SU-DHL-6 (cell line): ENCODE measurements around the gene FFAR1.
"Not testable (repeated sequence)": the region's sequence is repeated elsewhere in the genome, so short reads cannot be mapped to it uniquely, and the experiment has no call there.

ENCODE experiments used
- H2AFZ ChIP-seq: fragments of 200-600 bp; sonication (generic); 2 replicates; pipeline ENCODE4 v1.6.1; 2014; ENCODE audit warnings: low read depth, mild to moderate bottlenecking, moderate library complexity, mixed read lengths, antibody characterized with exemption, low read length; ENCODE audit not compliant: severe bottlenecking
- H3F3A ChIP-seq: fragments of 200-600 bp; shearing (Covaris generic); 2 replicates; pipeline ENCODE4 v1.6.0; 2016; ENCODE audit warnings: antibody characterized with exemption, mild to moderate bottlenecking; ENCODE audit not compliant: insufficient read depth
- H3K27ac ChIP-seq: fragments of 200-600 bp; sonication (generic); 2 replicates; pipeline ENCODE4 v1.5.1; 2016; ENCODE audit warnings: low read depth, mild to moderate bottlenecking, low read length, moderate library complexity, mixed read lengths
- H3K27me3 ChIP-seq: fragments of 200-600 bp; sonication (generic), shearing (Covaris generic); 2 replicates; pipeline ENCODE4 v1.6.0; 2014; ENCODE audit warnings: mild to moderate bottlenecking, low read length
- H3K36me3 ChIP-seq: fragments of 200-600 bp; sonication (generic); 2 replicates; pipeline ENCODE4 v1.6.1; 2014; ENCODE audit warnings: mild to moderate bottlenecking, low read length, mixed read lengths
- H3K4me2 ChIP-seq: fragments of 300-600, 200-600 bp; shearing (Covaris generic), sonication (generic); 2 replicates; pipeline ENCODE4 v1.6.0; 2014; ENCODE audit warnings: low read length, low read depth, mild to moderate bottlenecking; ENCODE audit not compliant: poor library complexity, severe bottlenecking
- H3K4me3 ChIP-seq: fragments of 200-600 bp; sonication (generic); 2 replicates; pipeline ENCODE4 v1.5.1; 2014; ENCODE audit warnings: antibody characterized with exemption, low read length, mild to moderate bottlenecking, mixed read lengths; ENCODE audit not compliant: insufficient read depth, poor library complexity, severe bottlenecking
- H3K79me2 ChIP-seq: fragments of 200-600 bp; sonication (generic); 2 replicates; pipeline ENCODE4 v1.6.1; 2014; ENCODE audit warnings: mild to moderate bottlenecking, low read length, moderate library complexity; ENCODE audit not compliant: insufficient read depth
- H3K9ac ChIP-seq: fragments of 200-600 bp; sonication (generic); 2 replicates; pipeline ENCODE4 v1.7.0; 2014; ENCODE audit warnings: mild to moderate bottlenecking, low read length
- H3K9me2 ChIP-seq: fragments of 200-600 bp; sonication (generic); replicated peaks from 2 replicates; pipeline ENCODE4 v1.6.1; 2014; ENCODE audit warnings: low read length; ENCODE audit not compliant: insufficient read depth
- H3K9me3 ChIP-seq: fragments of 200-600 bp; sonication (generic); 2 replicates; pipeline ENCODE4 v1.6.1; 2014; ENCODE audit warnings: low read length, mixed read lengths; ENCODE audit not compliant: insufficient read depth
- H4K20me1 ChIP-seq: fragments of 200-600 bp; sonication (generic); 2 replicates; pipeline ENCODE4 v1.6.1; 2014; ENCODE audit warnings: low read depth, mild to moderate bottlenecking, antibody characterized with exemption, low read length, moderate library complexity, mixed read lengths
- CTCF ChIP-seq: fragments of 200-600 bp; sonication (generic); IDR thresholded peaks from one replicate; pipeline ENCODE4 v1.5.1; 2017; ENCODE audit warnings: antibody characterized with exemption, mild to moderate bottlenecking, low read length, moderate library complexity; ENCODE audit not compliant: insufficient read depth, poor library complexity, severe bottlenecking
- EZH2phosphoT487 ChIP-seq: fragments of 200-600 bp; sonication (generic), shearing (Covaris generic); conservative IDR thresholded peaks from 2 replicates; pipeline ENCODE4 v1.6.1; 2018; ENCODE audit warnings: mild to moderate bottlenecking, antibody characterized with exemption, low read length, moderate library complexity, mixed read lengths

The FFAR1 gene

GRCh38 chr19:35357867-35358573 is 10.3 kb downstream of the FFAR1 start, which contains the start of gene FFAR3:
Gene FFAR3, plus strand, starts transcription at chr19:35358460. Its CDS starts 431 bp downstream, at chr19:35358891.
- Histone ChIP-seq H3K27me3 (no peaks in the 10 kb centered on the region), H3F3A (no peaks in the 10 kb centered on the region), H3K9ac (no peak within 1 kb of the TSS), H3K9me2 (no peaks in the 10 kb centered on the region), H3K27ac (no peak within 1 kb of the TSS), H3K4me2 (no peak within 1 kb of the TSS), H3K79me2 (no peaks in the 10 kb centered on the region), H3K4me3 (no peak within 1 kb of the TSS), H3K9me3 (no peaks in the 10 kb centered on the region), H2AFZ (no peak within 1 kb of the TSS), H4K20me1 (no peaks in the 10 kb centered on the region), H3K36me3 (no peaks in the 10 kb centered on the region)
- no peak for TF ChIP-seq EZH2phosphoT487
- TF ChIP-seq CTCF: no peak

DNA sequence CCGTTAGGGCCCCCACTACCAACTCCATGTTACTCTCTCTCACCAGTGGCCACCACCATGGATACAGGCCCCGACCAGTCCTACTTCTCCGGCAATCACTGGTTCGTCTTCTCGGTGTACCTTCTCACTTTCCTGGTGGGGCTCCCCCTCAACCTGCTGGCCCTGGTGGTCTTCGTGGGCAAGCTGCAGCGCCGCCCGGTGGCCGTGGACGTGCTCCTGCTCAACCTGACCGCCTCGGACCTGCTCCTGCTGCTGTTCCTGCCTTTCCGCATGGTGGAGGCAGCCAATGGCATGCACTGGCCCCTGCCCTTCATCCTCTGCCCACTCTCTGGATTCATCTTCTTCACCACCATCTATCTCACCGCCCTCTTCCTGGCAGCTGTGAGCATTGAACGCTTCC is 11.1 kb downstream of the FFAR1 start:
- not testable (repeated sequence) for H2AFZ ChIP-seq, H3K9me2 ChIP-seq, H3K9ac ChIP-seq, H3K4me3 ChIP-seq, H3F3A ChIP-seq, H3K4me2 ChIP-seq, H3K27me3 ChIP-seq, H3K27ac ChIP-seq, H3K79me2 ChIP-seq, H3K36me3 ChIP-seq, H4K20me1 ChIP-seq, H3K9me3 ChIP-seq

- H3K79me2 ChIP-seq, H4K20me1 ChIP-seq, H3K9me3 ChIP-seq, H3K9ac ChIP-seq, H3F3A ChIP-seq, H2AFZ ChIP-seq, H3K36me3 ChIP-seq, H3K9me2 ChIP-seq, H3K4me3 ChIP-seq, H3K27ac ChIP-seq, H3K4me2 ChIP-seq, H3K27me3 ChIP-seq: not testable (repeated sequence)
Observed at GRCh38 chr19:35359395-35359794, 11.7 kb downstream of the FFAR1 start.

DNA sequence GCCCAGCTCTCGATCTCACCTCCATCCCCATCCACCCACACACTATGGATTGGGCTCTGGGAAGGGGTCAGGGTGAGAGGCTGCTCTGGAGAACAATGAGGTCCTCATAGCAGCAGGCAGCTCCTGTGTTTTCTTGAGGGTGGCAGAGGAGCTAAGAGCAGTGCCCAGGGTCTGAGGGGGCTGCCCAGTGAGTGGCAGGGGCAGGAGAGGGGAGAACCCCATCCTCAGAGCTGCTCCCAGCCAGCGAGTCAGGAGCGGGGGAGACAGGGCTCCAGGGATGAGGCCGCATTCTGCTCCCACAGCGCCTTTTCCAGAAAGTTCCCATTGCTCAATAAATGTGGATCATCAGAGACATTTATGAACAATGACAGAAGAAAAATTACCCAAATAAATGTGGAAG is 12.4 kb downstream of the FFAR1 start:
- not testable (repeated sequence) for H3K79me2 ChIP-seq, H3F3A ChIP-seq, H3K9me3 ChIP-seq, H3K27ac ChIP-seq, H3K9ac ChIP-seq, H3K36me3 ChIP-seq, H3K27me3 ChIP-seq, H4K20me1 ChIP-seq, H3K4me3 ChIP-seq, H3K4me2 ChIP-seq, H3K9me2 ChIP-seq, H2AFZ ChIP-seq

GRCh38 chr19:35360880-35361420 is 13.2 kb downstream of the FFAR1 start:
- Histone ChIP-seq H3K36me3 (no peaks in the 10 kb centered on the region), H3K27me3 (no peaks in the 10 kb centered on the region), H3K9me2 (no peaks in the 10 kb centered on the region), H3K9ac (no peak overlapping the region), H4K20me1 (no peaks in the 10 kb centered on the region), H3K4me3 (no peak overlapping the region), H3K9me3 (no peaks in the 10 kb centered on the region), H3K79me2 (no peaks in the 10 kb centered on the region), H2AFZ (no peak overlapping the region), H3F3A (no peaks in the 10 kb centered on the region), H3K4me2 (no peak overlapping the region), H3K27ac (no peak overlapping the region)
- TF ChIP-seq EZH2phosphoT487 (no peak), CTCF (no peak)
